ENCODE results near the gene GPR25.

- TF ChIP-seq CTCF (IDR thresholded peaks at IDR 0.05; ENCODE audit: low read length) (no peak), EZH2 (optimal IDR thresholded peaks at IDR 0.05; ENCODE audit: low read depth, low read length) (no peak)
These were observed 37.0 kb downstream of the GPR25 start for GRCh38 chr1:200909757-200910239.
